H9 (cell line): ENCODE data around the gene ADAMTS2. TPM values are rescaled to one million over a fixed set of nuclear protein-coding genes. Genes with fewer than 3 reads are reported as not detected.

Experiments
- DNase-seq: peaks from one replicate; pipeline ENCODE4 v3.0.0-alpha.2; 2017
- H2AFZ ChIP-seq: one replicate; pipeline ENCODE4 v1.6.1; 2013; ENCODE audit warnings: mild to moderate bottlenecking, low read length, control low read depth, moderate library complexity
- H2AK5ac ChIP-seq: 2 replicates; pipeline ENCODE4 v1.6.1; 2013; ENCODE audit warnings: low read length, control low read depth, mixed read lengths; ENCODE audit not compliant: insufficient read length
- H2BK120ac ChIP-seq: one replicate; pipeline ENCODE4 v1.6.1; 2013; ENCODE audit warnings: low read depth, mild to moderate bottlenecking, low read length, control low read depth, inconsistent platforms; ENCODE audit not compliant: poor library complexity, severe bottlenecking
- H2BK12ac ChIP-seq: 2 replicates; pipeline ENCODE4 v1.6.1; 2013; ENCODE audit warnings: low read length, control low read depth, mixed read lengths, low read depth; ENCODE audit not compliant: insufficient read length
- H2BK15ac ChIP-seq: 2 replicates; pipeline ENCODE4 v1.6.1; 2013; ENCODE audit warnings: low read depth, low read length, control low read depth
- H2BK20ac ChIP-seq: one replicate; pipeline ENCODE4 v1.6.1; 2013; ENCODE audit warnings: low read depth, mild to moderate bottlenecking, low read length, control low read depth, inconsistent platforms; ENCODE audit not compliant: poor library complexity, severe bottlenecking
- H2BK5ac ChIP-seq: 2 replicates; pipeline ENCODE4 v1.6.1; 2013; ENCODE audit warnings: low read length, control low read depth, mixed read lengths; ENCODE audit not compliant: insufficient read length
- H3K14ac ChIP-seq: 2 replicates; pipeline ENCODE4 v1.6.1; 2013; ENCODE audit warnings: low read length, control low read depth; ENCODE audit not compliant: insufficient read depth
- H3K18ac ChIP-seq: 2 replicates; pipeline ENCODE4 v1.6.1; 2013; ENCODE audit warnings: low read depth, mild to moderate bottlenecking, mixed read lengths, low read length, control low read depth; ENCODE audit not compliant: insufficient read length
- H3K23ac ChIP-seq: 2 replicates; pipeline ENCODE4 v1.6.1; 2013; ENCODE audit warnings: low read length, control low read depth, mixed read lengths, low read depth; ENCODE audit not compliant: insufficient read length
- H3K23me2 ChIP-seq: 2 replicates; pipeline ENCODE4 v1.6.1; 2013; ENCODE audit warnings: low read depth, mild to moderate bottlenecking, mixed read lengths, low read length, control low read depth; ENCODE audit not compliant: insufficient read length, poor library complexity, severe bottlenecking
- H3K27ac ChIP-seq: 2 replicates; pipeline ENCODE4 v1.5.1; 2013; ENCODE audit warnings: low read length, control low read depth, mixed read lengths, low read depth; ENCODE audit not compliant: insufficient read length
- H3K27me3 ChIP-seq: 2 replicates; pipeline ENCODE4 v1.6.1; 2013; ENCODE audit warnings: low read length, control low read depth, inconsistent platforms; ENCODE audit not compliant: insufficient read depth
- H3K4ac ChIP-seq: 2 replicates; pipeline ENCODE4 v1.6.1; 2013; ENCODE audit warnings: low read depth, mild to moderate bottlenecking, control low read depth, inconsistent platforms, low read length, moderate library complexity
- H3K4me1 ChIP-seq: 2 replicates; pipeline ENCODE4 v1.6.1; 2013; ENCODE audit warnings: low read length, control low read depth, inconsistent platforms; ENCODE audit not compliant: insufficient read depth
- H3K4me2 ChIP-seq: 2 replicates; pipeline ENCODE4 v1.6.1; 2013; ENCODE audit warnings: low read length, control low read depth, mixed read lengths; ENCODE audit not compliant: insufficient read length, insufficient read depth
- H3K56ac ChIP-seq: 2 replicates; pipeline ENCODE4 v1.6.1; 2013; ENCODE audit warnings: low read depth, mild to moderate bottlenecking, mixed read lengths, low read length, control low read depth; ENCODE audit not compliant: insufficient read length
- H3K79me1 ChIP-seq: 2 replicates; pipeline ENCODE4 v1.6.1; 2013; ENCODE audit warnings: low read depth, mild to moderate bottlenecking, moderate library complexity, low read length, control low read depth, inconsistent platforms; ENCODE audit not compliant: insufficient read depth, poor library complexity, severe bottlenecking
- H3K79me2 ChIP-seq: 2 replicates; pipeline ENCODE4 v1.6.1; 2013; ENCODE audit warnings: low read length, control low read depth, inconsistent platforms; ENCODE audit not compliant: insufficient read depth
- H3K9ac ChIP-seq: 2 replicates; pipeline ENCODE4 v1.6.1; 2013; ENCODE audit warnings: low read length, control low read depth, mixed read lengths; ENCODE audit not compliant: insufficient read length; ENCODE audit errors: extremely low read depth
- H3K9me3 ChIP-seq: one replicate; pipeline ENCODE4 v1.6.1; 2013; ENCODE audit warnings: low read depth, low read length, inconsistent platforms; ENCODE audit not compliant: control insufficient read depth
- H3T11ph ChIP-seq: one replicate; pipeline ENCODE4 v1.6.1; 2013; ENCODE audit warnings: mild to moderate bottlenecking, low read length, control low read depth, inconsistent platforms
- H4K20me1 ChIP-seq: one replicate; pipeline ENCODE4 v1.6.1; 2013; ENCODE audit not compliant: control insufficient read depth, insufficient read length, insufficient read depth
- H4K5ac ChIP-seq: 2 replicates; pipeline ENCODE4 v1.6.1; 2013; ENCODE audit warnings: low read depth, mild to moderate bottlenecking, mixed read lengths, low read length, control low read depth; ENCODE audit not compliant: insufficient read length
- H4K8ac ChIP-seq: replicated peaks from 2 replicates; pipeline ENCODE4 v1.6.1; 2013; ENCODE audit warnings: low read length, control low read depth, mixed read lengths, low read depth; ENCODE audit not compliant: insufficient read length
- H4K91ac ChIP-seq: 2 replicates; pipeline ENCODE4 v1.6.1; 2013; ENCODE audit warnings: low read depth, mild to moderate bottlenecking, moderate library complexity, mixed read lengths, low read length, control low read depth; ENCODE audit not compliant: insufficient read length
- H3K27ac Mint-ChIP-seq, 3 experiments: 2 replicates in 2 of 3; 3 replicates in 1 of 3; pipeline ENCODE4 v1.8.0; 2020 to 2021; ENCODE audit warnings: mixed read lengths in 3 of 3, mild to moderate bottlenecking in 1 of 3, moderate library complexity in 1 of 3
- H3K27me3 Mint-ChIP-seq: 2 replicates; pipeline ENCODE4 v1.8.0; 2021; ENCODE audit warnings: low read depth, mild to moderate bottlenecking, moderate library complexity, mixed read lengths
- H3K36me3 Mint-ChIP-seq, 3 experiments: 2 replicates in 2 of 3; 3 replicates in 1 of 3; pipeline ENCODE4 v1.8.0; 2020 to 2021; ENCODE audit warnings: low read depth in 3 of 3, mixed read lengths in 3 of 3; ENCODE audit not compliant: insufficient read depth in 1 of 3
- H3K4me1 Mint-ChIP-seq, 2 experiments: 2 replicates each; pipeline ENCODE4 v1.8.0; 2020; ENCODE audit warnings: mixed read lengths in 2 of 2
- H3K4me3 Mint-ChIP-seq, 2 experiments: 2 replicates in 1 of 2; 3 replicates in 1 of 2; pipeline ENCODE4 v1.8.0; 2020 to 2021; ENCODE audit warnings: mild to moderate bottlenecking in 2 of 2, mixed read lengths in 2 of 2, moderate library complexity in 1 of 2
- H3K9me3 Mint-ChIP-seq, 2 experiments: 2 replicates in 1 of 2; 3 replicates in 1 of 2; pipeline ENCODE4 v1.8.0; 2020; ENCODE audit warnings: mild to moderate bottlenecking in 2 of 2, mixed read lengths in 2 of 2, moderate library complexity in 1 of 2
- WGBS: extraction: QIAGEN DNeasy Blood & Tissue Kit; methylation state at CpG from one replicate; pipeline ENCODE4 v1.1.7; 2013; ENCODE audit warnings: missing lambda C conversion rate, low lambda C conversion rate, mixed read lengths; ENCODE audit not compliant: insufficient read length; ENCODE audit errors: extremely low coverage; 5-methylcytosine and 5-hydroxymethylcytosine counted together
- total RNA-seq: library from RNA; stranded (reverse); gene quantifications from 2 replicates; pipeline ENCODE4 v1.2.1, GENCODE V29; 2021
- TF ChIP-seq, protein P1 (sequence below): fragments of 200-600 bp; sonication (generic); conservative IDR thresholded peaks from 3 replicates; pipeline ENCODE4 v1.8.0; 2021; ENCODE audit warnings: antibody characterized with exemption, mild to moderate bottlenecking

The ADAMTS2 gene
- total RNA-seq, 1 experiment from 2014 or later, result 5.4 TPM

DNA sequence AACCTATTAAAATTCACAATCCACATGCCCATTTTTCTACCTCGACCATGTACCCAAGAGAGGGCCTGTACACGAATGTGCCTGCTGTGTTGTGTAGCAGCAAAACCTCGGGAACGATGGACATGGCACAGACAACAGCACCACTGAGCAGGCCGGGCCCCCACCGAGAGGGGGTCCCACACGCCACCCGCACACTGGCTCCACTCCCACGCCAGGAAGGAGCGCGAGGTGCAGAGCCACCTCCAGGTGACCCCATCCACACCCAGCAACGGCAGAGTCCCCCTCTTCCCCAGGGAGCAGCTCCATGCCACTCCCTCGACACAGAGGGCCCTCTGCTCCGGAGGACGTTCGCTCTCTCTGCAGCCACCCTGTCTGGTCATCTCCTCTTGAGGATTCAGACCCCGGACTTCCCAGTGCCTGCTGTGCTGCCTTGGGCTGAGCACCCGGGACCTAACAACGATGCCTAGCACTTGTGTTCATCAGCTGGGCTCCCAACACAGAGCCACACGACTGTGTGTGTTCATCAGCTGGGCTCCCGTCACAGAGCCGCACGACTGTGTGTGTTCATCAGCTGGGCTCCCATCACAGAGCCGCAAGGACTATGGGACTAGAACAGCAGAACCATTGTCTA, 25.3 kb upstream of the ADAMTS2 start:
- Histone ChIP-seq H4K20me1 (no peaks in the 10 kb centered on the region), H3K4ac (no peak overlapping the region), H3K79me1 (no peaks in the 10 kb centered on the region), H4K5ac (no peak overlapping the region), H3K23me2 (no peaks in the 10 kb centered on the region), H3K23ac (no peak overlapping the region), H3K9ac (no peak overlapping the region), H2BK120ac (no peak overlapping the region), H3K79me2 (no peaks in the 10 kb centered on the region), H3K27ac (no peak overlapping the region), H4K8ac (no peak overlapping the region), H2BK20ac (no peak overlapping the region), H3K4me2 (no peak overlapping the region), H2BK15ac (no peak overlapping the region), H3K9me3 (no peaks in the 10 kb centered on the region), H2BK12ac (no peak overlapping the region), H3K14ac (no peak overlapping the region), H3K56ac (no peak overlapping the region), H2BK5ac (no peak overlapping the region), H2AK5ac (no peak overlapping the region), H4K91ac (no peak overlapping the region), H3K18ac (no peak overlapping the region), H3K27me3 (no peaks in the 10 kb centered on the region), H3K4me1 (no peaks in the 10 kb centered on the region), H2AFZ (no peak overlapping the region), H3T11ph (no peak overlapping the region)
- H3K4me3 Mint-ChIP-seq, result no peak overlapping the region
- TF ChIP-seq, protein P1, sequence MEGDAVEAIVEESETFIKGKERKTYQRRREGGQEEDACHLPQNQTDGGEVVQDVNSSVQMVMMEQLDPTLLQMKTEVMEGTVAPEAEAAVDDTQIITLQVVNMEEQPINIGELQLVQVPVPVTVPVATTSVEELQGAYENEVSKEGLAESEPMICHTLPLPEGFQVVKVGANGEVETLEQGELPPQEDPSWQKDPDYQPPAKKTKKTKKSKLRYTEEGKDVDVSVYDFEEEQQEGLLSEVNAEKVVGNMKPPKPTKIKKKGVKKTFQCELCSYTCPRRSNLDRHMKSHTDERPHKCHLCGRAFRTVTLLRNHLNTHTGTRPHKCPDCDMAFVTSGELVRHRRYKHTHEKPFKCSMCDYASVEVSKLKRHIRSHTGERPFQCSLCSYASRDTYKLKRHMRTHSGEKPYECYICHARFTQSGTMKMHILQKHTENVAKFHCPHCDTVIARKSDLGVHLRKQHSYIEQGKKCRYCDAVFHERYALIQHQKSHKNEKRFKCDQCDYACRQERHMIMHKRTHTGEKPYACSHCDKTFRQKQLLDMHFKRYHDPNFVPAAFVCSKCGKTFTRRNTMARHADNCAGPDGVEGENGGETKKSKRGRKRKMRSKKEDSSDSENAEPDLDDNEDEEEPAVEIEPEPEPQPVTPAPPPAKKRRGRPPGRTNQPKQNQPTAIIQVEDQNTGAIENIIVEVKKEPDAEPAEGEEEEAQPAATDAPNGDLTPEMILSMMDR, result no peak
- peaks cover 0 to 5% of the 10 kb centered on the region in 2 experiments; a peak in 2 of 4 replicates for H3K4me1 Mint-ChIP-seq
- no CpG with 5 or more reads among the region's 24 CpGs for WGBS
- peaks cover 0 to 5% (median 4%) of the 10 kb centered on the region in 3 experiments; a peak in 5 of 7 replicates for H3K36me3 Mint-ChIP-seq
- H3K27me3 Mint-ChIP-seq, result peaks cover 7% of the 10 kb centered on the region
- no peak overlapping the region; a peak in 1 of 7 replicates for H3K27ac Mint-ChIP-seq
- no peak for DNase-seq
- H3K9me3 Mint-ChIP-seq, result peaks cover 8 to 12% of the 10 kb centered on the region in 2 experiments; a peak in 2 of 5 replicates
